Hepatic stellate cell (primary cell): ENCODE measurements around the gene ZSCAN16.

ENCODE experiments used
- DNase-seq: peaks from one replicate; pipeline ENCODE4 v3.0.0; 2011; ENCODE audit warnings: low spot score

ZSCAN16 gene

DNA sequence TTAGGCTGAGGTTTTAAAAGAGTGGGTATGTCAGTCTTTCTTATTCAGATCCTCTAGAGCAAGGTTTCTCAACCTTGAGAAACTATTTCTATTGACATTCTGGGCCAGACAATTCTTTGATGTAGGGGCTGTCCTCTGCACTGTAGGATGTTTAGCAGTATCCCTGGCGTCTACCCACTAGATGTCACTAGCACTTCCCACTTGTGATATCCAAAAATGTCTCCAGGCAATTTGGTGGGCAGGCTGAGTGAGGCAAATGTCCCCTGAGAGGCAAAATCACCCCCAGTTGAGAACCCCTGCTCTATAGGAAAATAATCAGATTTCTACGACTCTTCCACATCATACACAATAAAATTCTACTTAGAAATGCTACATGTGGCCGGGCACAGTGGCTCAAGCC is 9.6 kb downstream of the ZSCAN16 start:
- peak; percentile 16 for DNase-seq

DNA sequence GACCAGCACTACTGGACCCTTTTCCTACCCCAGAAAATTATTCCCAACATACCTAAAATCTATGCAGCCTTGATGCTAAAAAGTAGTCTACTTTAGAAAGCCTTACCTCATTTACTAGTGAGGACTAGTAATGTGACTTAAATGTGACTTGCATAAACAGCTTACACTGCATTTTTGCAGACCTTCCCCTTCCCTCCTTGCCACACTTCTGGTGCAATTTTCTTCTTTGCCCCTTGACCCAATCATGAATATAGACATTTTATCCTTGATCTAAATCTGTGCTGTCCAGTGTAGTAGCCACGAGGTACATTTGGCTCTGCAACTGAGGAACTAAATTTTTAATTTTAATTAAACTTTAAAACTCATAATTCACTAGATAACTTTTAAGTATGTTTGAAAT is 10.3 kb downstream of the ZSCAN16 start:
- DNase-seq, result no peak

DNA sequence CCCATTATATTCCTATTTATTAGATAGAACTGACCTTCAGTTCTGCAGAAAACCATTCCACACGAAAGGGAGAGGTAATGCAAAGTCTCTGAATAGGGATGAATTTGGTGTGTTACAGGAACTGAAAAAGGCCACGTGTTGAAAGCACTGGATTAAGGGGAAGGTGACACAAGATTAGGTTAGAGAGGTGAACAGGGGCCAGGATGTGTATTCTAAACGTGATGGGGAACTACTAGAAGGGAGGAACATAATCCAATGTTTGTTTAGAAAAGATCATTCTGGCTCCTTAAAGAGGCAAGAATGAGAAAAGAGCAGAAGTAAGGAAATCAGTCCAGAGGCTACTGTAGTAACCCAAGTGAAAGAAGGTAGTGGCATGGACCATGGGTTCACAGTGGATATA is 11.0 kb downstream of the ZSCAN16 start:
- DNase-seq, result no peak

DNA sequence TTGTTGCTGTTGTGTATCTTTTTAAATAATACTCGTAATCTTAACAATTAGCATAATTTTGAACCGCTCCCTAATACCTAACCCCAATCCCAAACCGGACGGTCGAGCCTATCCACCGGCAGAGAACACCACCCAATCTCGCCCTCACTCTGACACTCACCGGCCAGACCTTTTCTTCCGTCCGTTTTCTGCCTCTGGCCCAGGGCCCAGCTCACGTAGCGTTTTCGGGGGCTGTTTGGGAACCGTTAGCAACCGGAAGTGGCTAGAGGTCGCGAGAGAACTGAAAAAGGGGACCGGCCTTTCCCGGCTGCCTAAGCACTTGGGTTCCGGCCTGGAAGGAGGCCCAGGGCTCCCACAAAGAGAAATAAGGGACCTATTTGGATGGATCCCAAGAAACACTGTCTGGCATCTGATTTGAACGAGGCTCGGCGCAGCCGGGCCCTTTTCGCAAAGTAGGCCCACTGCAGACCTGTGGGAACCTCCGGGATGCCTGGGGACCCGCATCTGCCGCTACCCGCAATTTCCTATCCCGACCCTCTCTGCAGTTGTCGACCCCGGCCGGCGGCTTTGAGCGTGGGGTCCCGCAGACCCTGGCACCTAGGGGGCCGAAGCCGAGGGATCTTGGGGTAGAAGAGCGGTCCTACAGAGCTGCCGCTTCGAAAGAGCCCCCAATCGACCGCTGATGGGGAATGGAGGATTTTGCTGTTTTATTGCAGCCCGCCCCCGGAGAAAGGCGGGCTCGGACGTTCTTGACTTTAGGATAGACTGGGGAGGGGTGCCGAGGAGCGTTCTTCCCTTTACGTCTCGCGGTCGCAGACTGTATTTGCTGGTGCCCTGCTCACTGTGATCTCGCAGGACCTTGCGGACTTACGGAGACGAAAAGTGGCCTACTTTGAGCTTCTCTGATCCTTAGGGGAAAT is 12.4 kb downstream of the ZSCAN16 start:
- DNase-seq, result peak; percentile 75

DNA sequence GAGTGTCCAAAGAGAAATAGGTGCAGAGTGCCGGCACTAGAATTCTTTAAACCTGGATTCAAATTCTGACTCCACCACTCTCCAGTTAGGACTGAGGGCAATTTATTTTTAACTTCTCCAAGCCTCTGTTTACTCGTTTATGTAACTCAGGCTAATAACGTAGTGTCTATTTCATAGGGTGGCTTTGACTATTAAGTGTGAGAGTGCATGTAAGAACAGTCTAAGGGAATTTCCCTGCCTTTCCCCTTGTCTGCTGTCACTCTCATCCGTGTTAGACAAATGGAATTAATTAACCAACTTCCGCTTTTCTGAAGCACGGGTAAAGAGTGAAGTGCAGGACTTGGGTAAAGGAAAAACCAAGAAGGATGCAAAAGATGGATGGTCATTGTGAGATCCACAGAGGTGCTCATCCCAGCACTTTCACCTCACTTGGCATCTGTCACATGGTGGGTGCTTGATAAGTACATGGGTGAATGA is 13.1 kb downstream of the ZSCAN16 start:
- DNase-seq, result no peak

DNA sequence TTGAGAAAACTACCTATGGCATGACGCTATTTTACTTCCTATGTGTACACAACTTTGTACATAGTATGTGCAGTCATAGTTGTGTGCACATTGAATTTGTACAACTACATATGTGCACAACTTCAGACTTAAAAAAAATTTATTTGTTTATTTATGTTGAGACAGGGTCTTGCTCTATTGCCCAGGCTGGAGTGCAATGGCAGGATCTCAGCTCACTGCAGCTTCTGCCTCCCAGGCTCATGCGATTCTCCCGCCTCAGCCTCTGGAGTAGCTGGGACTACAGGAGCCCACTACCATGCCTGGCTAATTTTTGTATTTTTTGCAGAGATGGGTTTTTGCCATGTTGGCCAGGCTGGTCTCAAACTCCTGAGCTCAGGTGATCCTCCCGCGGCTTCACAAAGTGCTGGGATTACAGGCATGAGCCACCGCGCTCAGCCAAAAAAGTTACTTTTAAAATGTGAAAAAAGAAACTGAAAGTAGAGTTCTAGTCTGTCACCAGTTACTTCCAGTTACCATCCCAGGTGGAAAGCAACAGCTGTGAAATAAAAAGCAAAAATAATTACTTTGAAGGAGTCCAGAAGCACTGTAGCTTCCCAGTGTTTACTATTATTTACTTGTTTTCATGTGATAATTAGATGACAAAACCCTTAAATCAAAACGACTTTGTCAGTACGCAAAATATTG is 15.6 kb downstream of the ZSCAN16 start:
- DNase-seq, result no peak

DNA sequence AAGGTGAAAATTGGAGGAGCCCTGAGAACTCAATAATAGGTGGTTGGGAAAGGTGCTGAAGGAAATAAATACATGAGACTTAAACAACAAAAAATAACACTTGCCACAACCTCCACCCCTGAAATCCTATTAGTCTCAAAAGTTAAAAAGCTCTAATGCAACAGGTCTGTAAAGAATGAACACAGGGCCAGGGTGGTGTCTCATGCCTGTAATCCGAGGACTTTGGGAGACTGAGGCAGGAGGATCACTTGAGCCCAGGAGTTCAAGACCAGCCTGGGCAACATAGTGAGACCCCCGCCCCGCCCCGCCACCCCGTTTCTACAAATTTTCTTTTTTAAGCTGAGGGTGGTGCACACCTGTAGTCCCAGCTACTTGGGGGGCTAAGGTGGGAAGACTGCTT is 16.2 kb downstream of the ZSCAN16 start:
- no peak for DNase-seq

DNA sequence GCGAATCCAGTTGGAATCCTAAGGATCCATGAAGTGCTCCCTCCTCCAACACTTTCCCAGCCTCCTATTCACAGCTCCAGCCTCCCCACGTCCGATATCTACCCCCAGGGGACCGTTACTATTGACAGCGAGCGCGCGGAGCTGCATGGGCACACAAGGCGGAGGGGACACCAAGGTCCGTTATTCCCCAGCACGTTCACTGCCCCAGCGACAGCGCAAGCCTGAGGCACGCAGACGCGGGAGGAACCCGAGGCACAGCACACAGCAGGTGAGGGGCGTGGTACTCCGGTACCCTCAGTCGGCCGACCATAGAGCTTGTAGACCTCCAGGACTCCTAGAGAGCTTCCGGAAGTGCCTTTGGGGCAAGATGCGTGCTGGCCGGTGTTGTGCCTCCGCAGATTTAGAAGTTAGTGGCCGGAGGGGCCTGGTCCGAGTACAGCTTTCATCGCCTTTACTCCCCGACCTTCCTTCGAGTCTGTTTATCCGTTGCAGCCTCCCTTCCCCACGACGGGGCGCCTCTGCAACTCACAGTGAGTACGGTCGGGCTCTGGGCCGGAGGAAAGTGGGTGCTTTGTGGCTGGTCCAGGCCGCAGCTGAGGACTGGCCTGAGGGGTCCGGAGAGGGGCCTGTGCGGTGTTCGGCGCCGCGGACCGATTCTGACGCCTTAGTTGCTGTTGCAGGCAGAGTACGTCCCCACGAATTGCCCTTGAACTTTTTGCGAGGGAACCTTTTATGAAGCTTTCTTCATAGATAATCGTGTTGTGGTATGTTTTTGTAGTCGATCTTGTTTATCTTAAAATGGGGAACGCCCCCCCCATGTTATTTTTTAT is 17.3 kb downstream of the ZSCAN16 start, which contains the start of gene ZKSCAN8:
Gene ZKSCAN8 (plus strand): TSS at position 384 of the 830 bp plus-strand sequence. CDS start 6,525 bp downstream, outside the sequence.
- DNase-seq, result peak; percentile 86

DNA sequence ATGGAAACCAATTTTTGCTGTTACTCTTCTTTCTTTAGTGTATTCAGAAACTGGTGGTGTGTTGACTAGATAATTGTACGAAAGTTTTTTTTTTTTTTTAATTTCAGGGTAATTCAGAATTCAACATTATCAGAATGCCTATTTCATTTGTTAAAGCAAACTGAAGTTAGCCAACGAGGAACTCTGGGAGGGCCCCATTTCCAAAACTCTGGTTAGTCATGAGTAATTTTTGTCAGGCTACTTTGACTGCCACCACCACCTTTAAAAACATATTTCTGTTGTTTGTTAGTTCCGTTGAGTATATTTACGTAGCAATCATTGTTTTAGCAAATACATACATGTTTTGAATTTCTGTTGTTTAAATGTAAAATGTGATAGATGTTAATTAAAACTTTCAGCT is 18.0 kb downstream of the ZSCAN16 start:
- DNase-seq, result peak; percentile 22

DNA sequence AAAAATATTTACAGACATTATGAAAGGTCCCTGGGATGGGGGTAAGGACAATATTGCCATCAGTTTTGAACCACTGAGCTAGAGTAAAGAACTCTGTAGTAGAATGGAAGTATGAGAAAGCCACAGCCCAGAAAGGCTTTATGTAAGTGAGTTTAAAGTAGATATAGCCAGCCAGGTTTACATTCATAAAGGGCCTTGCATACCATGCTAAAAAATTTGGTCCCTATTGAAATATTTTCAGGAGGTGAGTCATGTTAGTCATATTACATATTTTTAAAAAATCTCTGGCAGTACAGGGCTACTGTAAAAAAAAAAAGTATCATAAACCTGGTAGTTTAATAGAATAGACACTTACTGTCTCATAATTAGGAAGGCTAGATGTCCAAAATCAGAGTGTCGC is 20.8 kb downstream of the ZSCAN16 start:
- no peak for DNase-seq

DNA sequence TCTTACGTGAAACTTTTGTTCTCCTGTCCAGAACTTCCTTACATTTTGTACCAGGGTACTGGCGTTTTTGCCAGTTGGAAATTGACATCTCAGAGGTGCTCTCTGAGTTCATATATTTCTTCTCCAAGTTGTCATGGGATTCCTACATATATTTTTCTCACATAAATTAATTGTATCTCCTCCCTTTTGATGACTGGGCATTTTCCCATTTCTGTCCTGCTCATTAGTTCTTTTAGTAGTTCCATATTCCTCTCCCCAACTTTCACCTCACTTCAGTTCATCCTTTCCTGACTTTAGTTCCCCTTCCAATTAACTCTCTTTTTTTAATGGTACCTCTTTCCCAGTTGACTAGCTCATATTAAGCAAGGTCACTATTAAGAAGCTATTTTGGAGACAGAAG is 28.1 kb downstream of the ZSCAN16 start:
- no peak for DNase-seq

DNA sequence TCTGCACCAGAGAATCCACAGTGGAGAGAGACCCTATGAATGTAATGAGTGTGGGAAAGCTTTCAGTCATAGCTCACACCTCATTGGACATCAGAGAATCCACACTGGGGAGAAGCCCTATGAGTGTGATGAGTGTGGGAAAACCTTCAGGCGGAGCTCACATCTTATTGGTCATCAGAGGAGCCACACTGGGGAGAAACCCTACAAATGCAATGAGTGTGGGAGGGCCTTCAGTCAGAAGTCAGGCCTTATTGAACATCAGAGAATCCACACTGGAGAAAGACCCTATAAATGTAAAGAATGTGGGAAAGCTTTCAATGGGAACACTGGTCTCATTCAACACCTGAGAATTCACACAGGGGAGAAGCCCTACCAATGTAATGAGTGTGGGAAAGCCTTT is 29.1 kb downstream of the ZSCAN16 start:
- no peak for DNase-seq

DNA sequence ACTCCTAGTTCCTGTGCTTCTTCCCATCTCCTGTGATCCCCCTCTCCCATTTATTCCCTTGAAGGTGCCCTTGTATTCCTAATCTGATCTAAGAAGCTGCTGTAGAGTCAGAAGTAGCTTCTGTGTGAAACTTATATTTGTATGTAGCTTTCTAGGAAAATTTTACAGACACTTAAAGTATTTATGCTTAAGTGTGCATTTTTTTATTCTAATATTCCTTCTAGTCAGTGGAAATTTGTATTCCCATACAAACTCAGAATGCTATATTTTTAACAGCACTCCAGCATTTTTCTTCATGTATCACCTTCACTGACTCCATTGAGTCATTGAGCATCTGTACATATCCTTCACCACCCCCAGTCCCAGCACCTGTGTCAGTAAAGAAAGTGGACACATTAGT is 29.9 kb downstream of the ZSCAN16 start:
- DNase-seq, result no peak

DNA sequence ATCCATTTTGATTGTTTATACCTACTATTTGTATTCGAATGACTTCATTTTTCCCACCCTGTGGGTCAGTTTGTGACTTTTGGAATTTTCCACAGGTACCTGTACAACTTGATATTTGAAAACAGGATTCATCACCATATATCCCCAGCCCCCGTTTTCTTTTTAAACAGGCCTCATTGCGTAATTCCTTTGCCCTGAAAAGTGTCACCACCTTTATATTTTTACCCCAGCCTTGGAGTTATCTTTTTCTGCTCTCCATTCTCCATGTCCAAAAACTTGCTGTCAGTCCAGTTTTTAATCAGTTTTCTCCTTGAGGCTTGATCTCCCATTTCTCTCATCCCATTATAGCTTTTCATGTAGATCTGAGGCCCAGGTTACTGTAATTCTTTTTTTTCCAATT is 33.9 kb downstream of the ZSCAN16 start:
- DNase-seq, result no peak

DNA sequence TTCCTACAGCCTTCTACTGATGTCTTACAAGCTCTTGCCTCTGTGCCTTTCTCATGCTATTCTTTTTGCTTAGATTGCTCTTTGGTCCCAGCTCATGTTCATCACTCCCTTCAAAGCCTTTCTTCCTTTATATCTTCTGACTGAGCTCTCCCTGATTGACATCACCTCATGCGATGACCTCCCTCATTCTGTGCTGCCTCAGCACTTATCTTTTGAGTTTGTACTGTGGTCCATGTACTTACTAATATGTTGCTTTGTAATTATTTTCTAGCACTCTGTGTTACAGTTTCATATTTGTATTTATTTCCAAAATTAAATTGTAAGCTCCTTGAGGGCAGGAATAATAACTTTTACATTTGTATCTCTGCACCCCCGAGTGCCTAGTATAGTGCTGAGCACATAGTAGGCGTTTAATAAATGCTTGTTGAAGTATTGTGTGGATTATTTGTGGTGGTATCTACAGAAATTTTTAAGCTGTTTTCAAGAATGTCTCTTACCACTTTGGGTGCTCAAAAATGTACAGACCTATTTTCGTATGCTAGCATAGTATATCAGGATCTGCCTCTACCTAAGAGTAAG is 34.7 kb downstream of the ZSCAN16 start:
- DNase-seq, result no peak

DNA sequence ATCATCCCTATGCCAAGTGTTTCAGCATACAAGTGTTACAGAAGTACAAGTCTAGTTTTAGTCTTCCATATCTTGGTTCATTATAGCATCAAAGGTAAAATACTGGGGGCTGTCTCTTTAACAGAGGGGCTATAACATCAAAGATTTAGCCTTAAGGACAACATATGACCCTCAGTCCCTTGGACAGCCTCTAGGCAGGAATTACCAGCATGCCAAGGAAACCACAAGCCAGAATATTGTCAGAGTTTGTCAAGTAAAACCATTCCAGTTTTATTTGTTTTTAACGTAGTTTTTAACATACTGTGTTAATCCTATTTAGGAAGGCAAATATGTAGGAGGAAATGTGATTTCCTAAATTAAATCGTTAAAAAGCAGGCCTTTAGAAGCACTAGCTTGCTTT is 35.8 kb downstream of the ZSCAN16 start:
- DNase-seq, result no peak

DNA sequence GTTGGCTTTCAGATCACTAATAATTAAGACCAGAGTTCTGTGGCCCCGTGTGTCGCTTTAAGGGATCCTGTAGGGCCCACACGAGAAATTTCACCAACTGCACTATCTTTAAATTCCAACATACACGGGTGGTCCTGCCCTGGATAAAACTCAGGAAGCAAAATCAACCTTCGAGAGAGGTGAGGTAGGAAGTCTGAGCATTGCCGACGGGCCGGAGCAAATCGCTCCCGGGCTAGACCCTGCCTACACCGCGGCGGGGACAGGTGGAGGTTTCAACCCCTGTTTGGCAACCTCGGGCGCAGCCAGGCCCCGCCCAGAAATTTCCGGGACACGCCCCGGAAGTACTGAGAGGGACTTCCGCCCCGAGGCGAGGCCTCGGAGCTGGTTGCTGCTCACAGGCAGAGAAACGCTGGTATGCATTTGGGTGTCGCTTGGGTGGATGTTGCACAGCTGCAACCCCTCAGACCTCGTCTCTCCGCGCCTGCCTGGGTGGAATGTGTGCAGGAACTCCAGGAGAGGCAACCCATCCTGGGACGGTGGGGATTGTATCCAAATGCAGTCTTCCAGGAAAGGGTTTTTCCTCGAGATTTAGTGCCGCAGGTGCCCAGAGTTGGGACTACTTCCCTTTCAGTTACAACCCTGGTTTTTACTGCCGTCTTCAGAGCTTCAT is 37.1 kb downstream of the ZSCAN16 start:
- peak; percentile 72 for DNase-seq

DNA sequence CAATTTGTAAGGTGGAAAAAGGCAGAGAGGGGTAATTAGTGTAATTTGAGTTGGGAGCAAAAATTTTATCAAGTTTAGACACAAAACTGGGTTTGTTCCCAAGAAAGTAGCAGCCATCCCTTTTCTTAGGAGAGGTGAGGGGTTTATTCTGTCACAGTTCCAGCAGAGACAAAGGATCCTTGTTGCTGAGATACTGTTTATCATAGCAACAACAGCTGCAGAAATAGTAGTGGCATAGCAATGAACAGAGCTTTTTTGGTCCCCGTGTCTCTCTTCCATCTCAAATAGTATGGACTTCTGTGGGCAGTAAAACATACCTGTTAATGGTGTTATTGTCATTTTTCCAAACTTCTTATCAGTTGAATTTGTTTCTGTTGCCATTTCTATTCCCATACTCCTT is 41.2 kb downstream of the ZSCAN16 start:
- DNase-seq, result no peak

DNA sequence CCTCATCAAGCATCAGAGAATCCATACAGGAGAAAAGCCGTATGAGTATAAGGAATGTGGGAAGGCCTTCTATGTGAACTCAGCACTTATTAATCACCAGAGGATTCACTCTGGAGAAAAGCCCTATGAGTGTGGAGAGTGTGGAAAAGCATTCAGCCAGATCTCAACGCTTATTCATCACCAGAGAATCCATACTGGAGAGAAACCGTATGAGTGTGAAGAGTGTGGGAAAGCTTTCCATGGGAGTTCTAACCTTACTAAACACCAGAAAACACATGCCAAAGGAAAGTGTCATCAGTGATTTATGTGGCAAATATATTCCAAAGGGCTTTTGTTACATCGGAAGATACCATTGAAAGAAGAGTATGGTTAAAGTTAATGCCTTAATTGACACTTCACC is 42.7 kb downstream of the ZSCAN16 start:
- peak; percentile 6 for DNase-seq

DNA sequence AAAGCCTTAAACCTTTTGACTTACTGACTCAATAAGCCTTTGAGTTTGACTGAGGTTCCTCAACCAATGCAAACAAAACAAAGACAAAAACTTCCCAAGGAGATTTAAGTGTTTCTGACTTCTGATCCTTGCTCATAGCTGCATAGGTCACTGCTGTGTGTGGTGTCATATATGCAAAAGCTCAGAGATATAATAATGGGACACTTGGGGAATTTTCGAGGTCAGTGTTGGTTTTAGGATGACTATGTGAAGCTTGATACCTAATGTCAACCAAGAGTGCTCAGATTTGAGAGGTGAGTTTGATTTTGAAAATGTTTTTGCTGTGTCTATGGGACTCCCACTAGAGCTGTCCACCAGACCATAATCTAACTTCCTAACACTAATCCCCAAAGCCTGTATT is 43.5 kb downstream of the ZSCAN16 start:
- no peak for DNase-seq

DNA sequence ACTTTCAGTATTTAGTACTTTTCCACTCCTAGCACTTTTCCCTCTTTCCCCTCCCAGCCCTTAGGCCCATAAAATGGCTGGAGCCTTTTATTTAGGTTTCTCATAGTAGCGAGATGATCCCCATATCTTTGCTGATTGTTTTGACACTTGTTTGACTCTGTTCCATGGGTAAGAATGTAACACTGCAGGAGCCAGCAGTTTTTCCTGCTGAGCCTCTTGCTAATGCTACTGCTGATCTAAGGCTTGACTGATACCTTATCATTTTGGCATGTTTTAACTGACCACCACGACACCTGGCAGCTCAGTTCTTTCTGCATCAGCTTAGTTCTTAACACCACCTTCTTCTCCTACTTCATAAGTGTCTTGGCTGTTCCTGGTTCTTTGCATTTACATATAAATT is 46.9 kb downstream of the ZSCAN16 start:
- no peak for DNase-seq
